ENCODE data around the gene HAPSTR1.
A peak's percentile ranks its signal among the peaks of the same experiment; 100 is the strongest.

HAPSTR1 gene

GRCh38 chr16:9095656-9096397, 4.4 kb downstream of the HAPSTR1 start:
- CTCF ChIA-PET: interaction anchor here (1.0 to 2.4 kb wide), 2 partner anchors 15 to 44 kb away, joined by 3 to 6 read pairs; no protein-coding TSS in a partner anchor
- Histone ChIP-seq H3K4me1 (ENCODE audit: control insufficient read depth, insufficient read depth, low read length) (peaks cover 11% of the 10 kb centered on the region), H3K27ac (ENCODE audit: extremely low read depth, low read depth, low read length) (no peak overlapping the region), H3K36me3 (ENCODE audit: control insufficient read depth in 2 of 2, insufficient read depth in 1 of 2, low read length in 2 of 2) (peaks cover 26 to 75% of the 10 kb centered on the region in 2 experiments), H3K4me3 (ENCODE audit: low read depth, low read length) (no peak overlapping the region), H3K9me3 (ENCODE audit: control insufficient read depth, insufficient read depth, low read depth, low read length) (no peaks in the 10 kb centered on the region)
- TF ChIP-seq ZNF571 (tag by site-specific recombination; IDR thresholded peaks at IDR 0.05) (no peak), ZNF132 (tag by site-specific recombination; IDR thresholded peaks at IDR 0.05; ENCODE audit: borderline replicate concordance) (no peak), ZNF501 (tag by site-specific recombination; IDR thresholded peaks at IDR 0.05) (no peak), ZNF311 (tag by site-specific recombination; IDR thresholded peaks at IDR 0.05; ENCODE audit: borderline replicate concordance) (no peak), ZBTB8A (tag by site-specific recombination; IDR thresholded peaks at IDR 0.05) (no peak), ZNF416 (tag by site-specific recombination; IDR thresholded peaks at IDR 0.05) (no peak), ZIC2 (tag by site-specific recombination; IDR thresholded peaks at IDR 0.05) (no peak), ZNF830 (tag by site-specific recombination; IDR thresholded peaks at IDR 0.05; ENCODE audit: low read depth) (no peak), ZNF169 (tag by site-specific recombination; IDR thresholded peaks at IDR 0.05) (no peak)
- TF ChIP-seq, protein P1, sequence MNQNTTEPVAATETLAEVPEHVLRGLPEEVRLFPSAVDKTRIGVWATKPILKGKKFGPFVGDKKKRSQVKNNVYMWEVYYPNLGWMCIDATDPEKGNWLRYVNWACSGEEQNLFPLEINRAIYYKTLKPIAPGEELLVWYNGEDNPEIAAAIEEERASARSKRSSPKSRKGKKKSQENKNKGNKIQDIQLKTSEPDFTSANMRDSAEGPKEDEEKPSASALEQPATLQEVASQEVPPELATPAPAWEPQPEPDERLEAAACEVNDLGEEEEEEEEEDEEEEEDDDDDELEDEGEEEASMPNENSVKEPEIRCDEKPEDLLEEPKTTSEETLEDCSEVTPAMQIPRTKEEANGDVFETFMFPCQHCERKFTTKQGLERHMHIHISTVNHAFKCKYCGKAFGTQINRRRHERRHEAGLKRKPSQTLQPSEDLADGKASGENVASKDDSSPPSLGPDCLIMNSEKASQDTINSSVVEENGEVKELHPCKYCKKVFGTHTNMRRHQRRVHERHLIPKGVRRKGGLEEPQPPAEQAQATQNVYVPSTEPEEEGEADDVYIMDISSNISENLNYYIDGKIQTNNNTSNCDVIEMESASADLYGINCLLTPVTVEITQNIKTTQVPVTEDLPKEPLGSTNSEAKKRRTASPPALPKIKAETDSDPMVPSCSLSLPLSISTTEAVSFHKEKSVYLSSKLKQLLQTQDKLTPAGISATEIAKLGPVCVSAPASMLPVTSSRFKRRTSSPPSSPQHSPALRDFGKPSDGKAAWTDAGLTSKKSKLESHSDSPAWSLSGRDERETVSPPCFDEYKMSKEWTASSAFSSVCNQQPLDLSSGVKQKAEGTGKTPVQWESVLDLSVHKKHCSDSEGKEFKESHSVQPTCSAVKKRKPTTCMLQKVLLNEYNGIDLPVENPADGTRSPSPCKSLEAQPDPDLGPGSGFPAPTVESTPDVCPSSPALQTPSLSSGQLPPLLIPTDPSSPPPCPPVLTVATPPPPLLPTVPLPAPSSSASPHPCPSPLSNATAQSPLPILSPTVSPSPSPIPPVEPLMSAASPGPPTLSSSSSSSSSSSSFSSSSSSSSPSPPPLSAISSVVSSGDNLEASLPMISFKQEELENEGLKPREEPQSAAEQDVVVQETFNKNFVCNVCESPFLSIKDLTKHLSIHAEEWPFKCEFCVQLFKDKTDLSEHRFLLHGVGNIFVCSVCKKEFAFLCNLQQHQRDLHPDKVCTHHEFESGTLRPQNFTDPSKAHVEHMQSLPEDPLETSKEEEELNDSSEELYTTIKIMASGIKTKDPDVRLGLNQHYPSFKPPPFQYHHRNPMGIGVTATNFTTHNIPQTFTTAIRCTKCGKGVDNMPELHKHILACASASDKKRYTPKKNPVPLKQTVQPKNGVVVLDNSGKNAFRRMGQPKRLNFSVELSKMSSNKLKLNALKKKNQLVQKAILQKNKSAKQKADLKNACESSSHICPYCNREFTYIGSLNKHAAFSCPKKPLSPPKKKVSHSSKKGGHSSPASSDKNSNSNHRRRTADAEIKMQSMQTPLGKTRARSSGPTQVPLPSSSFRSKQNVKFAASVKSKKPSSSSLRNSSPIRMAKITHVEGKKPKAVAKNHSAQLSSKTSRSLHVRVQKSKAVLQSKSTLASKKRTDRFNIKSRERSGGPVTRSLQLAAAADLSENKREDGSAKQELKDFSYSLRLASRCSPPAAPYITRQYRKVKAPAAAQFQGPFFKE (tag by site-specific recombination; IDR thresholded peaks at IDR 0.05; ENCODE audit: borderline replicate concordance): no peak
- TF ChIP-seq, protein P2, sequence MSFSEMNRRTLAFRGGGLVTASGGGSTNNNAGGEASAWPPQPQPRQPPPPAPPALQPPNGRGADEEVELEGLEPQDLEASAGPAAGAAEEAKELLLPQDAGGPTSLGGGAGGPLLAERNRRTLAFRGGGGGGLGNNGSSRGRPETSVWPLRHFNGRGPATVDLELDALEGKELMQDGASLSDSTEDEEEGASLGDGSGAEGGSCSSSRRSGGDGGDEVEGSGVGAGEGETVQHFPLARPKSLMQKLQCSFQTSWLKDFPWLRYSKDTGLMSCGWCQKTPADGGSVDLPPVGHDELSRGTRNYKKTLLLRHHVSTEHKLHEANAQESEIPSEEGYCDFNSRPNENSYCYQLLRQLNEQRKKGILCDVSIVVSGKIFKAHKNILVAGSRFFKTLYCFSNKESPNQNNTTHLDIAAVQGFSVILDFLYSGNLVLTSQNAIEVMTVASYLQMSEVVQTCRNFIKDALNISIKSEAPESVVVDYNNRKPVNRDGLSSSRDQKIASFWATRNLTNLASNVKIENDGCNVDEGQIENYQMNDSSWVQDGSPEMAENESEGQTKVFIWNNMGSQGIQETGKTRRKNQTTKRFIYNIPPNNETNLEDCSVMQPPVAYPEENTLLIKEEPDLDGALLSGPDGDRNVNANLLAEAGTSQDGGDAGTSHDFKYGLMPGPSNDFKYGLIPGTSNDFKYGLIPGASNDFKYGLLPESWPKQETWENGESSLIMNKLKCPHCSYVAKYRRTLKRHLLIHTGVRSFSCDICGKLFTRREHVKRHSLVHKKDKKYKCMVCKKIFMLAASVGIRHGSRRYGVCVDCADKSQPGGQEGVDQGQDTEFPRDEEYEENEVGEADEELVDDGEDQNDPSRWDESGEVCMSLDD (tag by site-specific recombination; IDR thresholded peaks at IDR 0.05): no peak
- TF ChIP-seq, protein P3, sequence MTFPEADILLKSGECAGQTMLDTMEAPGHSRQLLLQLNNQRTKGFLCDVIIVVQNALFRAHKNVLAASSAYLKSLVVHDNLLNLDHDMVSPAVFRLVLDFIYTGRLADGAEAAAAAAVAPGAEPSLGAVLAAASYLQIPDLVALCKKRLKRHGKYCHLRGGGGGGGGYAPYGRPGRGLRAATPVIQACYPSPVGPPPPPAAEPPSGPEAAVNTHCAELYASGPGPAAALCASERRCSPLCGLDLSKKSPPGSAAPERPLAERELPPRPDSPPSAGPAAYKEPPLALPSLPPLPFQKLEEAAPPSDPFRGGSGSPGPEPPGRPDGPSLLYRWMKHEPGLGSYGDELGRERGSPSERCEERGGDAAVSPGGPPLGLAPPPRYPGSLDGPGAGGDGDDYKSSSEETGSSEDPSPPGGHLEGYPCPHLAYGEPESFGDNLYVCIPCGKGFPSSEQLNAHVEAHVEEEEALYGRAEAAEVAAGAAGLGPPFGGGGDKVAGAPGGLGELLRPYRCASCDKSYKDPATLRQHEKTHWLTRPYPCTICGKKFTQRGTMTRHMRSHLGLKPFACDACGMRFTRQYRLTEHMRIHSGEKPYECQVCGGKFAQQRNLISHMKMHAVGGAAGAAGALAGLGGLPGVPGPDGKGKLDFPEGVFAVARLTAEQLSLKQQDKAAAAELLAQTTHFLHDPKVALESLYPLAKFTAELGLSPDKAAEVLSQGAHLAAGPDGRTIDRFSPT (tag by site-specific recombination; IDR thresholded peaks at IDR 0.05): no peak
- POLR2A ChIA-PET: no interaction called here

- H3K4me1 ChIP-seq (ENCODE audit: control insufficient read depth, insufficient read depth, low read length): peaks cover 14% of the 10 kb centered on the region
- CTCF ChIA-PET: interaction anchor here (2.4 kb wide), 1 partner anchor 43 kb away, joined by 6 read pairs; no protein-coding TSS in a partner anchor
These were observed 5.0 kb downstream of the HAPSTR1 start for GRCh38 chr16:9096416-9096952.

More at GRCh38 chr16:9096416-9096952, 5.0 kb downstream of the HAPSTR1 start:
- Histone ChIP-seq H3K27ac (ENCODE audit: extremely low read depth, low read depth, low read length) (no peak overlapping the region), H3K4me3 (ENCODE audit: low read depth, low read length) (no peak overlapping the region), H3K36me3 (ENCODE audit: control insufficient read depth in 2 of 2, insufficient read depth in 1 of 2, low read length in 2 of 2) (peaks cover 26 to 81% of the 10 kb centered on the region in 2 experiments), H3K9me3 (ENCODE audit: control insufficient read depth, insufficient read depth, low read depth, low read length) (no peaks in the 10 kb centered on the region)
- POLR2A ChIA-PET: interaction anchor here (0.6 kb wide), 1 partner anchor 1472 kb away, joined by 4 read pairs; no protein-coding TSS in a partner anchor
- TF ChIP-seq ZBTB11 (tag by site-specific recombination; conservative IDR thresholded peaks at IDR 0.05; ENCODE audit: low read depth): no peak
- peak; percentile 82 for TF ChIP-seq ZNF121 (tag by site-specific recombination; IDR thresholded peaks at IDR 0.05)

All from HEK293 (cell line).